H1 (cell line): Measurements from ENCODE around the gene ARHGEF25. TPM values are rescaled to one million over a fixed set of nuclear protein-coding genes. Genes with fewer than 3 reads are reported as not detected.
A peak's percentile ranks its signal among the peaks of the same experiment; 100 is the strongest.

ENCODE experiments used
- CTCF ChIA-PET: fragments of 300-600 bp; sonication (Branson Sonifier 250); formaldehyde crosslinking; loops from one replicate; lab custom pipeline; 2021; ENCODE audit not compliant: partially characterized antibody; lab: Charles Lee
- POLR2A ChIA-PET: fragments of 300-600 bp; sonication (Branson Sonifier 250); formaldehyde crosslinking; loops from one replicate; lab custom pipeline; 2021; ENCODE audit warnings: inconsistent platforms; ENCODE audit not compliant: partially characterized antibody; lab: Charles Lee
- DNase-seq, 2 experiments: peaks; one replicate each; pipeline versions ENCODE4 v3.0.0 to v3.0.0-alpha.2; 2010 to 2022; ENCODE audit warnings: low spot score in 2 of 2, low read depth in 1 of 2, mixed read lengths in 1 of 2
- FAIRE-seq: peaks from 2 replicates; lab custom pipeline; 2011; peaks lifted over from hg19 to GRCh38; lab: Jason Lieb, UNC
- H2AFZ ChIP-seq: 2 replicates; pipeline ENCODE4 v1.8.1; 2012; ENCODE audit warnings: low read length, inconsistent platforms
- H2AK5ac ChIP-seq: 2 replicates; pipeline ENCODE4 v1.6.1; 2013; ENCODE audit warnings: low read depth, low read length
- H2BK120ac ChIP-seq: replicated peaks from 2 replicates; pipeline ENCODE3; 2013; ENCODE audit warnings: low read depth, low read length, inconsistent platforms
- H2BK12ac ChIP-seq: 2 replicates; pipeline ENCODE4 v1.6.1; 2013; ENCODE audit warnings: low read depth, low read length
- H2BK15ac ChIP-seq: 2 replicates; pipeline ENCODE4 v1.6.1; 2013; ENCODE audit warnings: low read length
- H2BK20ac ChIP-seq: 2 replicates; pipeline ENCODE4 v1.6.1; 2013; ENCODE audit warnings: low read length
- H2BK5ac ChIP-seq: 2 replicates; pipeline ENCODE4 v1.6.1; 2013; ENCODE audit warnings: low read depth, low read length
- H3K14ac ChIP-seq: 2 replicates; pipeline ENCODE4 v1.6.1; 2013; ENCODE audit warnings: inconsistent platforms; ENCODE audit not compliant: insufficient read length
- H3K18ac ChIP-seq: 2 replicates; pipeline ENCODE4 v1.6.1; 2013; ENCODE audit warnings: low read length; ENCODE audit errors: extremely low read depth
- H3K23ac ChIP-seq: 2 replicates; pipeline ENCODE4 v1.6.1; 2013; ENCODE audit warnings: inconsistent platforms; ENCODE audit not compliant: insufficient read length
- H3K23me2 ChIP-seq: 2 replicates; pipeline ENCODE4 v1.6.1; 2013; ENCODE audit warnings: low read depth, low read length
- H3K27ac ChIP-seq: 2 replicates; pipeline ENCODE4 v1.6.1; 2011; ENCODE audit warnings: low read depth, low read length, inconsistent platforms
- H3K27me3 ChIP-seq, 4 experiments: replicated peaks in 1 of 4; 1 replicate in 1 of 4; 2 replicates in 3 of 4; pipeline versions ENCODE4 v1.6.1 to v1.8.1; 2011 to 2013; ENCODE audit warnings: low read length in 3 of 4, mild to moderate bottlenecking in 3 of 4, inconsistent platforms in 2 of 4, mixed read lengths in 2 of 4, moderate library complexity in 1 of 4; ENCODE audit not compliant: control insufficient read depth in 3 of 4, insufficient read depth in 3 of 4; ENCODE audit errors: extremely low read depth in 1 of 4
- H3K36me3 ChIP-seq, 4 experiments: 2 replicates each; pipeline versions ENCODE4 v1.6.1 to v1.8.1; 2011 to 2013; ENCODE audit warnings: mild to moderate bottlenecking in 4 of 4, low read length in 3 of 4, moderate library complexity in 2 of 4, control low read depth in 1 of 4, inconsistent platforms in 1 of 4; ENCODE audit not compliant: insufficient read depth in 4 of 4, control insufficient read depth in 2 of 4
- H3K4ac ChIP-seq: replicated peaks from 2 replicates; pipeline ENCODE3; 2013; ENCODE audit warnings: low read length, low read depth, mixed read lengths, inconsistent platforms; ENCODE audit not compliant: insufficient read length
- H3K4me1 ChIP-seq, 4 experiments: replicated peaks in 1 of 4; 1 replicate in 1 of 4; 2 replicates in 3 of 4; pipeline versions ENCODE4 v1.6.1 to v1.8.1; 2011 to 2013; ENCODE audit warnings: low read length in 3 of 4, inconsistent platforms in 2 of 4, mixed read lengths in 1 of 4; ENCODE audit not compliant: insufficient read depth in 4 of 4, control insufficient read depth in 3 of 4
- H3K4me2 ChIP-seq, 2 experiments: 2 replicates each; pipeline versions ENCODE4 v1.6.1 to v1.8.1; 2011 to 2013; ENCODE audit warnings: low read depth in 2 of 2, low read length in 2 of 2, control low read depth in 1 of 2, inconsistent platforms in 1 of 2, mild to moderate bottlenecking in 1 of 2; ENCODE audit not compliant: insufficient read depth in 1 of 2
- H3K4me3 ChIP-seq, 4 experiments: fragments of 200-600, 300-600 bp in 1 of 4; sonication (generic), shearing (Covaris generic), sonication (Bioruptor Twin) in 1 of 4; 2 replicates each; pipeline versions ENCODE4 v1.5.1 to v1.8.1; 2011 to 2016; ENCODE audit warnings: low read length in 4 of 4, low read depth in 3 of 4, control low read depth in 2 of 4, inconsistent platforms in 2 of 4, mild to moderate bottlenecking in 2 of 4, mixed read lengths in 1 of 4, moderate library complexity in 1 of 4; ENCODE audit not compliant: insufficient read depth in 2 of 4; ENCODE audit errors: extremely low read depth in 1 of 4
- H3K56ac ChIP-seq: replicated peaks from 2 replicates; pipeline ENCODE3; 2013; ENCODE audit warnings: low read depth, mild to moderate bottlenecking, mixed read lengths, low read length, inconsistent platforms; ENCODE audit not compliant: insufficient read length
- H3K79me1 ChIP-seq: 2 replicates; pipeline ENCODE4 v1.6.1; 2013; ENCODE audit warnings: low read depth, low read length, control low read depth
- H3K79me2 ChIP-seq, 2 experiments: 2 replicates each; pipeline versions ENCODE4 v1.6.1 to v1.8.1; 2012 to 2013; ENCODE audit warnings: low read length in 2 of 2, mild to moderate bottlenecking in 2 of 2, inconsistent platforms in 1 of 2; ENCODE audit not compliant: insufficient read depth in 2 of 2, control insufficient read depth in 1 of 2
- H3K9ac ChIP-seq, 4 experiments: replicated peaks in 1 of 4; 1 replicate in 1 of 4; 2 replicates in 3 of 4; pipeline versions ENCODE4 v1.6.1 to v1.8.1; 2011 to 2013; ENCODE audit warnings: low read depth in 3 of 4, low read length in 3 of 4, control low read depth in 2 of 4, mild to moderate bottlenecking in 2 of 4, moderate library complexity in 2 of 4, inconsistent platforms in 1 of 4; ENCODE audit errors: extremely low read depth in 1 of 4
- H3K9me3 ChIP-seq, 2 experiments: 2 replicates each; pipeline versions ENCODE4 v1.6.1 to v1.8.1; 2012 to 2013; ENCODE audit warnings: mild to moderate bottlenecking in 2 of 2, moderate library complexity in 2 of 2, control low read depth in 1 of 2, inconsistent platforms in 1 of 2, low read depth in 1 of 2, low read length in 1 of 2, mixed read lengths in 1 of 2; ENCODE audit not compliant: insufficient read depth in 2 of 2
- H4K20me1 ChIP-seq, 2 experiments: replicated peaks in 1 of 2; 2 replicates each; pipeline versions ENCODE3 to v1.8.1; 2011 to 2013; ENCODE audit warnings: inconsistent platforms in 2 of 2, low read length in 2 of 2, mild to moderate bottlenecking in 1 of 2; ENCODE audit not compliant: insufficient read depth in 2 of 2, control insufficient read depth in 1 of 2
- H4K5ac ChIP-seq: 2 replicates; pipeline ENCODE4 v1.6.1; 2013; ENCODE audit warnings: low read length, low read depth, mixed read lengths, inconsistent platforms; ENCODE audit not compliant: insufficient read length
- H4K8ac ChIP-seq: 2 replicates; pipeline ENCODE4 v1.8.0; 2013; ENCODE audit warnings: mild to moderate bottlenecking, moderate library complexity, low read length, inconsistent platforms; ENCODE audit not compliant: insufficient read depth; ENCODE audit errors: extremely low read depth
- H4K91ac ChIP-seq: replicated peaks from 2 replicates; pipeline ENCODE3; 2013; ENCODE audit warnings: low read length, mixed read lengths, inconsistent platforms; ENCODE audit not compliant: insufficient read length
- HDAC6 ChIP-seq: IDR thresholded peaks from one replicate; pipeline ENCODE4 v1.7.1; 2012; ENCODE audit warnings: low read depth, mild to moderate bottlenecking, inconsistent platforms, low read length, moderate library complexity
- USF2 ChIP-seq: IDR thresholded peaks from 2 replicates; pipeline ENCODE4 v1.6.1; 2011; ENCODE audit warnings: low read length, improper control_type of control experiment
- WGBS, 2 experiments: shearing (Covaris generic) in 1 of 2; methylation state at CpG; one replicate each; pipeline versions ENCODE4 v1.1.6 to v1.1.7; 2013 to 2015; ENCODE audit warnings: low lambda C conversion rate in 2 of 2, mixed read lengths in 2 of 2, inconsistent platforms in 1 of 2, low coverage in 1 of 2, missing lambda C conversion rate in 1 of 2; ENCODE audit not compliant: insufficient replicate concordance in 2 of 2, insufficient coverage in 1 of 2, insufficient read length in 1 of 2; ENCODE audit errors: extremely low coverage in 1 of 2, missing lambda C conversion rate in 1 of 2; 5-methylcytosine and 5-hydroxymethylcytosine counted together
- polyA plus RNA-seq, 7 experiments: library from polyadenylated mRNA; depleted of rRNA in 3 of 7; stranded (reverse) in 5 of 7; unstranded in 2 of 7; fragments of >200 nt in 5 of 7; fragments of 200-250 nt in 2 of 7; gene quantifications; 1 replicate in 5 of 7; 2 replicates in 1 of 7; 4 replicates in 1 of 7; pipeline versions ENCODE4 v1.2.1 to v1.2.3, GENCODE V29; 2011 to 2013; ENCODE audit warnings: missing spikeins in 2 of 7, mixed read lengths in 2 of 7
- total RNA-seq: library from RNA; stranded (reverse); fragmentation: NEBNext Ultra II Directional; extraction: Animal tissue kit (Norgen Biotek cat#: 25700); gene quantifications from 2 replicates; pipeline ENCODE4 v1.2.1, GENCODE V29; 2021

ARHGEF25 gene
- total and polyA plus RNA-seq, 2 of the 8 experiments (the other 6 are each of a cell fraction or from before 2014, with no cell fraction given), result 5.9 to 8.8 TPM

GRCh38 chr12:57624441-57625220 is 13.4 kb downstream of the ARHGEF25 start:
- H3K4me3 ChIP-seq, result no peak overlapping the region
- ChIA-PET POLR2A (interaction anchor here (0.7 to 2.1 kb wide), 7 partner anchors 15 to 120 kb away, joined by 3 to 6 read pairs (median 3); partner anchors contain the start of genes DDIT3, DTX3, PIP4K2C and TSPAN31), CTCF (interaction anchor here (0.6 to 10.7 kb wide), 11 partner anchors 12 to 1050 kb away, joined by 3 to 201 read pairs (median 4); partner anchors contain the start of genes ARHGEF25, DTX3 and PIP4K2C)
- H3K79me2 ChIP-seq, result no peaks in the 10 kb centered on the region
- no peak overlapping the region for H2BK20ac ChIP-seq
- no peak overlapping the region for H4K8ac ChIP-seq
- FAIRE-seq (no peak), DNase-seq (no peak)
- H3K27ac ChIP-seq, result no peak overlapping the region
- no peak overlapping the region for H3K56ac ChIP-seq
- no peak overlapping the region for H3K18ac ChIP-seq
- H2AFZ ChIP-seq, result no peak overlapping the region
- peaks cover 0 to 28% of the 10 kb centered on the region in 2 experiments for H4K20me1 ChIP-seq
- no peak overlapping the region for H4K91ac ChIP-seq
- no peak overlapping the region for H2BK120ac ChIP-seq
- H3K4me1 ChIP-seq, result peaks cover 0 to 30% (median 21%) of the 10 kb centered on the region in 4 experiments; a peak in 6 of 7 replicates
- no peak overlapping the region for H3K4me2 ChIP-seq
- H3K36me3 ChIP-seq, result no peaks in the 10 kb centered on the region; a peak in 1 of 8 replicates
- H2AK5ac ChIP-seq, result no peak overlapping the region
- peaks cover 6% of the 10 kb centered on the region; the same call in 1 of the 2 replicates for H3K23me2 ChIP-seq
- no peak overlapping the region for H2BK5ac ChIP-seq
- H3K4ac ChIP-seq, result no peak overlapping the region
- H4K5ac ChIP-seq, result no peak overlapping the region
- H2BK12ac ChIP-seq, result 0 out of 2 replicates have a peak overlapping the region, but pooled peaks have one; percentile 5
- no peaks in the 10 kb centered on the region; a peak in 1 of 4 replicates for H3K9me3 ChIP-seq
- 0 out of 2 replicates have a peak, but pooled peaks cover 2% of the 10 kb centered on the region for H3K79me1 ChIP-seq
- no peak overlapping the region for H3K23ac ChIP-seq
- peaks cover 93 to 100% (median 99%) of the 10 kb centered on the region in 4 experiments for H3K27me3 ChIP-seq
- H2BK15ac ChIP-seq, result no peak overlapping the region
- 85% methylated on average over 8 of the region's 8 CpGs; no CpG with 5 or more reads in 1 of the 2 experiments for WGBS, 2 experiments
- no peak overlapping the region for H3K14ac ChIP-seq
- H3K9ac ChIP-seq, result no peak overlapping the region
- TF ChIP-seq HDAC6 (no peak), USF2 (no peak)
